Measurements from ENCODE around the gene TBL1X. TPM values are rescaled to one million over a fixed set of nuclear protein-coding genes. Genes with fewer than 3 reads are reported as not detected.

Gene TBL1X
- total and polyA plus RNA-seq, 2 of the 4 experiments (the other 2 are of a cell fraction): 16.2 to 20.8 TPM

GRCh38 chrX:9516635-9517034 is 51.8 kb downstream of the TBL1X start:
- no peak overlapping the region for H2BK5ac ChIP-seq (ENCODE audit: low read depth, low read length, poor library complexity, severe bottlenecking)
- ATAC-seq (ENCODE audit: low read depth): no peak
- peaks cover 29 to 79% of the 10 kb centered on the region in 2 experiments for H3K79me1 ChIP-seq (ENCODE audit: low read depth in 1 of 2, low read length in 2 of 2)
- no peaks in the 10 kb centered on the region for H3K4me1 ChIP-seq (ENCODE audit: control insufficient read depth, insufficient read depth, low read length)
- in situ Hi-C loops (cut with MboI; ENCODE audit: low sequenced_read_pairs): no loop called here
- H3K23ac ChIP-seq (ENCODE audit: low read depth, low read length): 0 out of 2 replicates have a peak overlapping the region, but pooled peaks have one; percentile 34
- no peaks in the 10 kb centered on the region for H3K9me3 ChIP-seq (ENCODE audit: control insufficient read depth, insufficient read depth, low read length)
- no TSS peak for BruUV-seq (replicated peaks)
- H3K56ac ChIP-seq (ENCODE audit: extremely low read depth, insufficient read depth, low read length): no peak overlapping the region
- no CpG with 5 or more reads among the region's 3 CpGs for WGBS, 2 experiments (ENCODE audit: extremely low coverage in 2 of 2, insufficient read length in 1 of 2)
- ChIA-PET CTCF (no interaction called here), POLR2A (ENCODE audit: unreplicated experiment) (no interaction called here)
- DNase-seq: no peak
- no peak overlapping the region for H3K9ac ChIP-seq (ENCODE audit: low read depth, low read length)
- peaks cover 4% of the 10 kb centered on the region; the same call in 1 of the 2 replicates for H3K9me1 ChIP-seq (ENCODE audit: insufficient read depth, low read length)
- no peak overlapping the region for H2AK5ac ChIP-seq (ENCODE audit: low read depth, low read length)
- TF ChIP-seq CHD1 (IDR thresholded peaks at IDR 0.05; ENCODE audit: low read depth, low read length): no peak
- no peak for TF ChIP-seq MXI1 (IDR thresholded peaks at IDR 0.05; ENCODE audit: borderline replicate concordance, low read depth, low read length)
- no peak for TF ChIP-seq MAZ (IDR thresholded peaks at IDR 0.05; ENCODE audit: borderline replicate concordance, low read depth, low read length)
- TF ChIP-seq RAD21 (IDR thresholded peaks at IDR 0.05; ENCODE audit: low read length): no peak
- no peak for TF ChIP-seq CTCF (conservative IDR thresholded peaks at IDR 0.05; ENCODE audit: low read depth, low read length)
- no peak for TF ChIP-seq BHLHE40 (IDR thresholded peaks at IDR 0.05; ENCODE audit: low read depth, low read length)
- no peak for TF ChIP-seq ELK1 (IDR thresholded peaks at IDR 0.05; ENCODE audit: borderline replicate concordance, low read depth, low read length)
- TF ChIP-seq FOS (IDR thresholded peaks at IDR 0.05; ENCODE audit: low read depth, low read length): no peak
- no peak for TF ChIP-seq RFX5 (IDR thresholded peaks at IDR 0.05; ENCODE audit: low read depth, low read length)
- TF ChIP-seq MAFK (IDR thresholded peaks at IDR 0.05; ENCODE audit: low read depth, low read length): no peak
- no peak overlapping the region for H3K4ac ChIP-seq (ENCODE audit: low read depth, low read length)
- no peak overlapping the region for H2BK20ac ChIP-seq (ENCODE audit: low read depth, low read length)
- H4K8ac ChIP-seq (ENCODE audit: low read depth in 2 of 2, low read length in 2 of 2): no peak overlapping the region
- H3K4me3 ChIP-seq (ENCODE audit: insufficient read depth, low read depth, low read length): no peak overlapping the region
- no peaks in the 10 kb centered on the region for H3K36me3 ChIP-seq (ENCODE audit: control insufficient read depth, insufficient read depth, low read length)
- H4K20me1 ChIP-seq (ENCODE audit: insufficient read depth, low read length): peaks cover 54% of the 10 kb centered on the region
- H3K14ac ChIP-seq (replicated peaks; ENCODE audit: low read depth, low read length): no peak overlapping the region
- H3K18ac ChIP-seq (ENCODE audit: low read depth, low read length): no peak overlapping the region
- H3K4me2 ChIP-seq (ENCODE audit: low read depth, low read length): no peak overlapping the region
- H3K27ac ChIP-seq (ENCODE audit: insufficient read depth, low read length): no peak overlapping the region
- H4K5ac ChIP-seq (ENCODE audit: low read depth, low read length): no peak overlapping the region
- H2BK15ac ChIP-seq (ENCODE audit: low read depth, low read length): no peak overlapping the region
- H2AK9ac ChIP-seq (replicated peaks; ENCODE audit: low read depth, low read length, poor library complexity): no peak overlapping the region
- no peak overlapping the region for H4K91ac ChIP-seq (ENCODE audit: insufficient read depth, low read depth, low read length)
- intact Hi-C loops (cut with micrococcal nuclease): no loop called here
- no peaks in the 10 kb centered on the region for H3K27me3 ChIP-seq (ENCODE audit: control insufficient read depth, insufficient read depth, low read length)
- H2AFZ ChIP-seq (replicated peaks; ENCODE audit: low read length, poor library complexity): no peak overlapping the region
- H2BK120ac ChIP-seq (ENCODE audit: low read depth, low read length): no peak overlapping the region
- dilution Hi-C loops (cut with HindIII; ENCODE audit: low sequenced_read_pairs, unreplicated experiment): no loop called here

All from IMR-90 (cell line).